ENCODE results near the gene WNT1.

WNT1 gene

GRCh38 chr12:49031573-49032161 is 53.5 kb downstream of the WNT1 start:
- no peak for DNase-seq
